GM12865 (cell line): ENCODE results near the gene FREY1.

ENCODE experiments used
- DNase-seq: peaks from one replicate; pipeline ENCODE4 v3.0.0; 2010; ENCODE audit warnings: low read depth
- H3K4me3 ChIP-seq: 2 replicates; pipeline ENCODE4 v1.5.1; 2011; ENCODE audit warnings: mild to moderate bottlenecking, low read depth, low read length, control low read depth
- TF ChIP-seq, protein P1 (sequence below): IDR thresholded peaks from 2 replicates; pipeline ENCODE4 v1.5.1; 2011; ENCODE audit warnings: low read length, control low read depth, low read depth, inconsistent platforms; ENCODE audit not compliant: insufficient read depth; ENCODE audit errors: missing control alignments

Gene FREY1

DNA sequence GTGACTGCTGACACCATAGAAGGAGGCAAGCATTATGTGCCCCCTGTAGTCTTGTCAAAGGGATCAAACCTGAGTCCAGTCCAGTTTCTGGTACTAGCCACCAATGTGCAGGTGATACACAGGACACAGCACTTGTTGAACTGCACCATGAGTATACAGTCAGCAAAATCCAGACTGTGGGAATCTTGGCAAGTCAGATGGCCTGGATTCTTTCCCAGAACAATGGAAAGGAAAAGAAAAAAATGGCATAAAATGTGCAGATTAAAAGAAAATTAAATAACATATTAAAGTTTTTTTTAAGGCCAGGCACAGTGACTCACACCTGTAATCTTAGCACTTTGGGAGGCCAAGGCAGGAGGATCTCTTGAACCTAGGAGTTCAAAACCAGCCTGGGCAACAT lies 43.0 kb downstream of the FREY1 start:
- DNase-seq: no peak
- no peak overlapping the region for H3K4me3 ChIP-seq
- TF ChIP-seq, protein P1, sequence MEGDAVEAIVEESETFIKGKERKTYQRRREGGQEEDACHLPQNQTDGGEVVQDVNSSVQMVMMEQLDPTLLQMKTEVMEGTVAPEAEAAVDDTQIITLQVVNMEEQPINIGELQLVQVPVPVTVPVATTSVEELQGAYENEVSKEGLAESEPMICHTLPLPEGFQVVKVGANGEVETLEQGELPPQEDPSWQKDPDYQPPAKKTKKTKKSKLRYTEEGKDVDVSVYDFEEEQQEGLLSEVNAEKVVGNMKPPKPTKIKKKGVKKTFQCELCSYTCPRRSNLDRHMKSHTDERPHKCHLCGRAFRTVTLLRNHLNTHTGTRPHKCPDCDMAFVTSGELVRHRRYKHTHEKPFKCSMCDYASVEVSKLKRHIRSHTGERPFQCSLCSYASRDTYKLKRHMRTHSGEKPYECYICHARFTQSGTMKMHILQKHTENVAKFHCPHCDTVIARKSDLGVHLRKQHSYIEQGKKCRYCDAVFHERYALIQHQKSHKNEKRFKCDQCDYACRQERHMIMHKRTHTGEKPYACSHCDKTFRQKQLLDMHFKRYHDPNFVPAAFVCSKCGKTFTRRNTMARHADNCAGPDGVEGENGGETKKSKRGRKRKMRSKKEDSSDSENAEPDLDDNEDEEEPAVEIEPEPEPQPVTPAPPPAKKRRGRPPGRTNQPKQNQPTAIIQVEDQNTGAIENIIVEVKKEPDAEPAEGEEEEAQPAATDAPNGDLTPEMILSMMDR: no peak

- no peak overlapping the region for H3K4me3 ChIP-seq
- TF ChIP-seq, protein P1: no peak
- no peak for DNase-seq
These were observed 46.1 kb downstream of the FREY1 start for GRCh38 chr11:45860764-45861510.

GRCh38 chr11:45860348-45860747 lies 46.7 kb downstream of the FREY1 start:
- no peak overlapping the region for H3K4me3 ChIP-seq
- DNase-seq: no peak
- TF ChIP-seq, protein P1: no peak

DNA sequence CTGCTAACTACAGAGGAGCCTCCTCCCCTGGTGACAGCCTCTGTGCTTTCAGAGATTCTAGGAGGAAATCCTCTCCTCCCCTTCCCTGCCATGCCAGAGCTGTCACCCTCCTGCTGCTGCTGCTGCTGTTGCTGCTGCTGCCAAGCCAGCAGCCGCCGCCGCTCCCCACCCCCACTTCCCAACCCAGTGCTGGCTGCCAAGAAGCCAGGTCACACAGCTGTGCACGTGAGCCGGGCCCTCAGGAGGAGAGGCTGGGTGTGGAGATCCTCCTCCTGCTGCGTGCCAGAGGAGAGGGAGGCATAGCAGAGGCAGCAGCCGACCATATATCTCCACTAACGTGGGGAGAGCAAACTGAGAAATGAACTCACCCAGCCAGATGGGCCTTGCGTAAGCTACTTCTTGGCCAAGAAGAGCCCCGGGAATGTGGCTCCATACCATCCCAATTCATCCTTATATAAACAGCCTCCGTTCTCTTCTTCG lies 47.4 kb downstream of the FREY1 start:
- H3K4me3 ChIP-seq: no peak overlapping the region
- DNase-seq: no peak
- TF ChIP-seq, protein P1: no peak

- DNase-seq: no peak
- H3K4me3 ChIP-seq: no peak overlapping the region
- TF ChIP-seq, protein P1: no peak
These were observed 48.2 kb downstream of the FREY1 start for GRCh38 chr11:45858751-45859398.

GRCh38 chr11:45857961-45858474 lies 49.1 kb downstream of the FREY1 start:
- no peak overlapping the region for H3K4me3 ChIP-seq
- TF ChIP-seq, protein P1: no peak
- no peak for DNase-seq
